Astrocyte of the spinal cord (primary cell): ENCODE data around the gene RTP2.

Experiments
- DNase-seq: peaks from one replicate; pipeline ENCODE4 v3.0.0; 2011; ENCODE audit warnings: low read depth, low spot score
- H3K4me3 ChIP-seq: 2 replicates; pipeline ENCODE4 v1.5.1; 2011; ENCODE audit warnings: low read depth, mild to moderate bottlenecking, low read length, moderate library complexity
- in situ Hi-C: cut with HindIII; loops from 2 replicates; pipeline ENCODE4 v1.10.0; 2017; ENCODE audit warnings: low sequenced_read_pairs
- TF ChIP-seq, protein P1 (sequence below): IDR thresholded peaks from 2 replicates; pipeline ENCODE4 v1.5.1; 2012; ENCODE audit warnings: low read depth, mild to moderate bottlenecking, low read length, inconsistent platforms

The RTP2 gene

DNA sequence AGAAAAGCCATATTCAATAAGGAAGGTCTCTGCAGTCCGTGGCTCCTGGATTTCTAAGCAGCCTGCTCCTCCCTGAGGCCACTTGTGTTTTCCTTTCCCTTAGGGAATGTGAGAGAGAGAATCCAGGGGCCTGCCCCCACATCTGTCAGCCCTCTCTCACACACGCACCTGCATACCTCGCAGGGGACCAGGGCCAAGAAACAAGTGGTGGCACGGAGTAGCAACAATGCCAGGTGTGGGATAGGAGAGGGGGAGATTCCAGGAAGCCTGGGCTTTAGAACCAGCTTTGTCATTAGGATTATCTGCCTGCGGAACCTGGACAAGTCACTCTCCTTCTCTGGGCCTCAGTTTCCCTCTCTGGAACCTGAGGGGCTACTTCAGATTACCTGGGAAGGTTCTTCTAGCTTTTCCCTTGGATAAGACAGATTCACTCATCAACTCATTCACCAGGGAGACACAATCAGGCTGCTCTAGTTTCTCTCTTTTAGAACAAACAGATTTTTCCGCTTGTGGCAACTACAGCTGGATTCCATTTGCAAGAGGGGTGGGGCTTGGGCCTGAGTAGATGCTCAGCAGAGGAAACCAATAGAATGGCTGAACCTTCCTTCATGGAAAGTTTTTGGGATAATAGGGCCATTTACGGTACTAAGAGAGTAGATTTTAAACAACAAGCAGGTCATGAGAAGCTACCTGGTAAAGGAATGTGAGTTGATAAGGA, 23.5 kb upstream of the RTP2 start:
- DNase-seq = no peak
- H3K4me3 ChIP-seq = no peak overlapping the region
- in situ Hi-C loops = loop anchor here (25.0 kb wide), 4 partner anchors 561 to 1411 kb away; no protein-coding TSS in a partner anchor
- TF ChIP-seq, protein P1, sequence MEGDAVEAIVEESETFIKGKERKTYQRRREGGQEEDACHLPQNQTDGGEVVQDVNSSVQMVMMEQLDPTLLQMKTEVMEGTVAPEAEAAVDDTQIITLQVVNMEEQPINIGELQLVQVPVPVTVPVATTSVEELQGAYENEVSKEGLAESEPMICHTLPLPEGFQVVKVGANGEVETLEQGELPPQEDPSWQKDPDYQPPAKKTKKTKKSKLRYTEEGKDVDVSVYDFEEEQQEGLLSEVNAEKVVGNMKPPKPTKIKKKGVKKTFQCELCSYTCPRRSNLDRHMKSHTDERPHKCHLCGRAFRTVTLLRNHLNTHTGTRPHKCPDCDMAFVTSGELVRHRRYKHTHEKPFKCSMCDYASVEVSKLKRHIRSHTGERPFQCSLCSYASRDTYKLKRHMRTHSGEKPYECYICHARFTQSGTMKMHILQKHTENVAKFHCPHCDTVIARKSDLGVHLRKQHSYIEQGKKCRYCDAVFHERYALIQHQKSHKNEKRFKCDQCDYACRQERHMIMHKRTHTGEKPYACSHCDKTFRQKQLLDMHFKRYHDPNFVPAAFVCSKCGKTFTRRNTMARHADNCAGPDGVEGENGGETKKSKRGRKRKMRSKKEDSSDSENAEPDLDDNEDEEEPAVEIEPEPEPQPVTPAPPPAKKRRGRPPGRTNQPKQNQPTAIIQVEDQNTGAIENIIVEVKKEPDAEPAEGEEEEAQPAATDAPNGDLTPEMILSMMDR = no peak

DNA sequence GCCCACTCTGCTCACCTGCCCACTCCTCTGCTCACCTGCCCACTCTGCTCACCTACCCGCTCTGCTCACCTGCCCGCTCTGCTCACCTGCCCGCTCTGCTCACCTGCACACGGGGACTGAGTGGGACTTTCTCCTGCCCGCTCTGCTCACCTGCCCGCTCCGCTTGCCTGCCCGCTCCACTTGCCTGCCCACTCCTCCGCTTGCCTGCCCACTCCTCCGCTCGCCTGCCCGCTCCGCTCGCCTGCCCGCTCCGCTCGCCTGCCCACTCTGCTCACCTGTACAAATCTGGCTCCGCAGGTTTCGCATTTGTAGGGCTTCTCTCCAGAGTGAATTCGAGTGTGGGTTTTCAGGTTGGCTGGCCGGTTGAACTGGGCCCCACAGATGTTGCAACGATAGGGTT, 22.9 kb upstream of the RTP2 start:
- in situ Hi-C loops = loop anchor here (25.0 kb wide), 4 partner anchors 562 to 1412 kb away; no protein-coding TSS in a partner anchor
- no peak for DNase-seq
- H3K4me3 ChIP-seq = no peak overlapping the region
- TF ChIP-seq, protein P1 = no peak

DNA sequence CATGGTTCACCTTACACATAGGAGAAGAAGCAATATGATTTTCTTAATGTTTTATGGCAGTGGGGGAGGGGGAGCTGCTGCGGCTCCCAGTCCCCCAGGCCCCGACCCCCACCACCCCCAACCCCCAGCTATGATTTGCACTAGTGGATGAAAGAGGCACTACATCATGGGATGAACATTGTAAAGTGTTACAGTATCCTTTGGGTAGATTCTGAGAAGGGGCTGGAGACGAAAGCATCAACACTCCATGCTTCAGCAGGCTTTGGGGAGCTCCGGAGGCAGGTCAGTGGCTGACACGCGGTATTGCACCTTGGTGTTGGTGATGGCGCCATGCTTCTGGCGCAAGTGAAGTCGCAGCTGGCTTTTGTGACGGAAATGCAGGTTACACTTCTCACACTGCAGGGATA, 19.9 kb upstream of the RTP2 start:
- no peak for DNase-seq
- TF ChIP-seq, protein P1 = no peak
- in situ Hi-C loops = no loop called here
- no peak overlapping the region for H3K4me3 ChIP-seq

DNA sequence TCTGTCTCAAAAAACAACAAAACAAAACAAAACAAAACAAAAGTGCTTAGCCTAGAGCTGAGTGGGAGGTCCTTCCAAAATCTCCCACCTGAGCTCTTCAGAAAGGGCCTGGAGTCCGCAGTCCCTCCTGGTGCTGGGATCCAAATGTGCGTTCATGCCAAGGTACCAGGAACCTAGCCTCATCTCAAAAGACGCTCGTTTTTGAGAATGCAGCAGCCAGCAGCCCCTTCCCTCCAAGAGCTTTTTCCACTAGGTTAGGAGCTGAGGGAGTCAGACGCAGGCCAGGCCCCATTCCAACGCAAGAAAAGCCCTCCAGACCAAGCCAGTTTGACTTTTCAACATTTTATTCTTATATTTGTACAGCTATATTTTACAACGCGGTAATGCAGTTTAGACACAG, 18.7 kb upstream of the RTP2 start:
- DNase-seq = no peak
- H3K4me3 ChIP-seq = no peak overlapping the region
- TF ChIP-seq, protein P1 = no peak
- in situ Hi-C loops = no loop called here

DNA sequence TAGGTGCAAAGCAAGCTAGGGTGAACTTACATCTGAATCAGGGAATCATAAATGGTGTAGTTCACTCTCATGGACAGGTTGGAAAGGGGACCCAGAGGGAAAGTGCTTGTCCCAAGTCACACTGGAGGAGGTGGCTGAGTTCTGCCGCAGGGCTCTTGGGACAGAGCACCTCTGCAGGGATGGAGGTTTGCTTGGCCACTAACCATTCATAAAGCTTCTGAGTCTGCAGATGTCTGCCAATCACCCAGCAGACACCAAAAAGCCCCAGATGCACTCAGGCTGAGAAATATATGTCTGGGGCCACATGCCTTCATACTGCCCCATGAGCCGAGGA, 17.9 kb upstream of the RTP2 start:
- no peak overlapping the region for H3K4me3 ChIP-seq
- TF ChIP-seq, protein P1 = no peak
- no peak for DNase-seq
- in situ Hi-C loops = no loop called here

DNA sequence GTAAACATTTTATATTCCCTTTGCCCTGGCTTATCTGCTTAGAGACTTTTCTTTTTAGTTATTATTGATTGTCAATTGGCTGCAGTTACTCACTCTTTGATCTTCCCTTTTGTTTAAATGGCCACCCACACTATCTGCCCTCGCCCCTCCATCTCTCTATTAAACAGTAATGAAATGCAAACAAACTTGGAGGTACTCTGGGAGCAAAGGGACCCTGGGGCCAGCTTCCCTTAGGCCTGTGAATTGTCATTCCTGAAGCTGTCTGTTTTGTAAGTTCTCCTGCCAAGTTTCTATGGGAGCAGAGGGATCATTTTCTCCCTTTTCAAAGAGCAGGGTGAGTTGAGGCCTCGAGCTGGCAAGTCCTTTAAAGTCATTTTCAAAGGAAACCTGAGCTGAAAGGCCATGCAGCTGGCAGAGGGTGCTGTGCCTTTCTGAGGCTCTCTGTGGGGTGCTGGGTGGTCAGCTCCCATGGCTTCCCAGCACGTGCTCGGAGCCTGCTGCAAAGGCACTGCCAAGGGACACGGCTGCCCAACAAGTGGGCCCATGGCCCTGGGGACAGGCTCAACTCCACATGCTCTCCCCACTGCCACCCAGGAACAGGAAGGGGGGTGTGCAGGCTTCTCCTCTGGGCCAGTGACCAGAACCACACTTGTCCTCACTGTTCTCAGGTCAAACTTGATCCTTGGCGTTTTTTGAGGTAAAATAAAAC, 17.4 kb upstream of the RTP2 start:
- DNase-seq = no peak
- TF ChIP-seq, protein P1 = no peak
- no peak overlapping the region for H3K4me3 ChIP-seq
- in situ Hi-C loops = no loop called here
